Keratinocyte (primary cell): Measurements from ENCODE around the gene CARD9. TPM values are rescaled to one million over a fixed set of nuclear protein-coding genes. Genes with fewer than 3 reads are reported as not detected.

Experiments
- DNase-seq: peaks from one replicate; pipeline ENCODE4 v3.0.0-alpha.2; 2011; ENCODE audit warnings: low read depth, missing footprints, low spot score
- FAIRE-seq: peaks from 2 replicates; lab custom pipeline; 2011; peaks lifted over from hg19 to GRCh38; lab: Jason Lieb, UNC
- H2AFZ ChIP-seq: 2 replicates; pipeline ENCODE4 v1.6.0; 2012; ENCODE audit warnings: low read length, control low read depth, inconsistent platforms; ENCODE audit not compliant: control insufficient read depth
- H3K27ac ChIP-seq: 2 replicates; pipeline ENCODE4 v1.5.1; 2011; ENCODE audit warnings: low read length; ENCODE audit not compliant: control insufficient read depth, insufficient read depth
- H3K27me3 ChIP-seq: 3 replicates; pipeline ENCODE4 v1.6.0; 2011; ENCODE audit warnings: low read length; ENCODE audit not compliant: control insufficient read depth, insufficient read depth; ENCODE audit errors: extremely low read depth
- H3K36me3 ChIP-seq, 2 experiments: 2 replicates in 1 of 2; 3 replicates in 1 of 2; pipeline ENCODE4 v1.5.1; 2011; ENCODE audit warnings: low read length in 2 of 2, mild to moderate bottlenecking in 1 of 2; ENCODE audit not compliant: control insufficient read depth in 2 of 2, insufficient read depth in 2 of 2; ENCODE audit errors: extremely low read depth in 1 of 2
- H3K4me1 ChIP-seq: 3 replicates; pipeline ENCODE4 v1.5.1; 2011; ENCODE audit warnings: low read length; ENCODE audit not compliant: control insufficient read depth, insufficient read depth; ENCODE audit errors: extremely low read depth
- H3K4me2 ChIP-seq: 3 replicates; pipeline ENCODE4 v1.6.0; 2011; ENCODE audit warnings: low read depth, low read length; ENCODE audit not compliant: control insufficient read depth, insufficient read depth; ENCODE audit errors: extremely low read depth
- H3K4me3 ChIP-seq, 3 experiments: fragments of 200-600 bp in 1 of 3; sonication (generic) in 1 of 3; 2 replicates in 2 of 3; 3 replicates in 1 of 3; pipeline ENCODE4 v1.5.1; 2011 to 2016; ENCODE audit warnings: low read length in 3 of 3, mild to moderate bottlenecking in 3 of 3, control low read depth in 2 of 3, inconsistent platforms in 1 of 3, low read depth in 1 of 3, mixed read lengths in 1 of 3, mixed run types in 1 of 3, moderate library complexity in 1 of 3; ENCODE audit not compliant: control insufficient read depth in 2 of 3, insufficient read depth in 2 of 3; ENCODE audit errors: extremely low read depth in 1 of 3
- H3K79me2 ChIP-seq: 2 replicates; pipeline ENCODE4 v1.6.0; 2012; ENCODE audit warnings: low read length; ENCODE audit not compliant: control insufficient read depth, insufficient read depth
- H3K9ac ChIP-seq: 3 replicates; pipeline ENCODE4 v1.6.0; 2011; ENCODE audit warnings: low read length; ENCODE audit not compliant: control insufficient read depth, insufficient read depth; ENCODE audit errors: extremely low read depth
- H3K9me1 ChIP-seq: 3 replicates; pipeline ENCODE4 v1.6.0; 2011; ENCODE audit warnings: low read length; ENCODE audit not compliant: control insufficient read depth, insufficient read depth; ENCODE audit errors: extremely low read depth
- H3K9me3 ChIP-seq: 2 replicates; pipeline ENCODE4 v1.5.1; 2012; ENCODE audit warnings: low read depth, low read length; ENCODE audit not compliant: control insufficient read depth
- H4K20me1 ChIP-seq: 3 replicates; pipeline ENCODE4 v1.6.0; 2011; ENCODE audit warnings: low read length; ENCODE audit not compliant: control insufficient read depth, insufficient read depth; ENCODE audit errors: extremely low read depth
- EZH2 ChIP-seq: IDR thresholded peaks from one replicate; pipeline ENCODE4 v1.6.1; 2012; ENCODE audit warnings: inconsistent platforms, mild to moderate bottlenecking, low read length, moderate library complexity
- dilution Hi-C: fragments of 300-500 bp; cut with MboI; formaldehyde crosslinking; loops from one replicate; pipeline ENCODE4 v1.7.0; 2020; ENCODE audit warnings: low sequenced_read_pairs; ENCODE audit not compliant: extremely low pct_ligation_motif_present
- polyA plus RNA-seq, 5 experiments: library from polyadenylated mRNA; depleted of rRNA in 3 of 5; stranded (reverse) in 3 of 5; stranded (forward) in 1 of 5; unstranded in 1 of 5; fragments of >200 nt; gene quantifications; 1 replicate in 1 of 5; 2 replicates in 3 of 5; 3 replicates in 1 of 5; pipeline versions ENCODE4 v1.2.1 to v1.2.3, GENCODE V29; 2011 to 2012; ENCODE audit warnings: missing spikeins in 2 of 5, low read depth in 1 of 5, low replicate concordance in 1 of 5
- TF ChIP-seq, protein P1 (sequence below), 3 experiments: IDR thresholded peaks in 1 of 3; conservative IDR thresholded peaks in 1 of 3; optimal IDR thresholded peaks in 1 of 3; 2 replicates in 2 of 3; 3 replicates in 1 of 3; pipeline versions ENCODE3 to v1.5.1; 2011; ENCODE audit warnings: low read length in 3 of 3, mild to moderate bottlenecking in 3 of 3, moderate library complexity in 2 of 3, control low read depth in 1 of 3, inconsistent platforms in 1 of 3; ENCODE audit not compliant: insufficient read depth in 2 of 3; ENCODE audit errors: extremely low read depth in 1 of 3

The CARD9 gene
- polyA plus RNA-seq, 1 donor (not counting 4 experiments of a cell fraction or from before 2014, with no cell fraction given), result 0.07 TPM

DNA sequence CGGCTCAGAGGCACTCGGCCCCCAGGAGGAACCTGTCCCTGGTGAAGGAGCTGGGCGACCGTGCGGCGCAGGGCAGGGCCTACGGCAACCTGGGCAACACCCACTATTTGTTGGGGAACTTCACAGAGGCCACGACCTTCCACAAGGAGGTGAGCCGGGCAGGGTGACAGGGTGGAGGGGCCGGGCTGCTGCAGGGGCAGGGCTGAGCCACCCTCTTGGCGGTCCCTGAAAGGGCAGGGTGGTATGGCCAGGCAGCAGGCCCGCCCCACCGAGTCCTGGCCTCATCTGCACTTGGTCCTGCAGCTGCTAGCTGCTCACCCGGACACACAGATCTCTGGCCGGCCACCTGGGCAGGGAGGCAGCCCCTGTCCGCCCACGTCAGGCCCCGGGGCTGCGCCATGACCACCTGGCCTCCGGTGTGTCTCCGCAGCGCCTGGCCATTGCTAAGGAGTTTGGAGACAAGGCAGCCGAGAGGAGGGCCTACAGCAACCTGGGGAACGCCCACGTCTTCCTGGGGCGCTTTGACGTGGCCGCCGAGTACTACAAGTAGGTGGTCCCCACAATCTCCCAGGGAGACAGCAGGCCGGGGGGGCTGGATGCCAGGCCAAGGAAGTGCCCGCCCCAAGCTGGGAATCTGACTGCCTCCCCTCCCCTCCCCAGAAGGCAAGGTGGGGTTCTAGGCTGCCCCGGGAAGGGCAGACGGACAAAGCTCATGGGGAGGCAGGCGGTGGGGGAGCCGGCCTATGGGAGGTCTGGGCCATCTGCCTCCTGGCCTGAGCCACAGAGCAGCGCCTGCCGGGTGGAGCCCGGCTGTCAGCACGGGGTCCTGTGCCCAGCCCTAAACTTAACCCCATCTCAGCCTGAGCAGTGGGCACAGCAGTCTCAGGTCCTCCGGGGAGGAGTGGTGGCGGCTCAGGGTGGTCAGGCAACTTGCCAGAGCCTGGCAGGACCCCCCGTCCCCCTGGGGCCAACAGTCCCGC, 35.8 kb downstream of the CARD9 start:
- dilution Hi-C loops, result no loop called here
- TF ChIP-seq EZH2, result no peak
- TF ChIP-seq, protein P1, sequence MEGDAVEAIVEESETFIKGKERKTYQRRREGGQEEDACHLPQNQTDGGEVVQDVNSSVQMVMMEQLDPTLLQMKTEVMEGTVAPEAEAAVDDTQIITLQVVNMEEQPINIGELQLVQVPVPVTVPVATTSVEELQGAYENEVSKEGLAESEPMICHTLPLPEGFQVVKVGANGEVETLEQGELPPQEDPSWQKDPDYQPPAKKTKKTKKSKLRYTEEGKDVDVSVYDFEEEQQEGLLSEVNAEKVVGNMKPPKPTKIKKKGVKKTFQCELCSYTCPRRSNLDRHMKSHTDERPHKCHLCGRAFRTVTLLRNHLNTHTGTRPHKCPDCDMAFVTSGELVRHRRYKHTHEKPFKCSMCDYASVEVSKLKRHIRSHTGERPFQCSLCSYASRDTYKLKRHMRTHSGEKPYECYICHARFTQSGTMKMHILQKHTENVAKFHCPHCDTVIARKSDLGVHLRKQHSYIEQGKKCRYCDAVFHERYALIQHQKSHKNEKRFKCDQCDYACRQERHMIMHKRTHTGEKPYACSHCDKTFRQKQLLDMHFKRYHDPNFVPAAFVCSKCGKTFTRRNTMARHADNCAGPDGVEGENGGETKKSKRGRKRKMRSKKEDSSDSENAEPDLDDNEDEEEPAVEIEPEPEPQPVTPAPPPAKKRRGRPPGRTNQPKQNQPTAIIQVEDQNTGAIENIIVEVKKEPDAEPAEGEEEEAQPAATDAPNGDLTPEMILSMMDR (optimal IDR thresholded peaks at IDR 0.05 in 1 of 3, IDR thresholded peaks at IDR 0.05 in 1 of 3, conservative IDR thresholded peaks at IDR 0.05 in 1 of 3; ENCODE audit: extremely low read depth in 1 of 3, insufficient read depth in 2 of 3, low read length in 3 of 3), result no peak

DNA sequence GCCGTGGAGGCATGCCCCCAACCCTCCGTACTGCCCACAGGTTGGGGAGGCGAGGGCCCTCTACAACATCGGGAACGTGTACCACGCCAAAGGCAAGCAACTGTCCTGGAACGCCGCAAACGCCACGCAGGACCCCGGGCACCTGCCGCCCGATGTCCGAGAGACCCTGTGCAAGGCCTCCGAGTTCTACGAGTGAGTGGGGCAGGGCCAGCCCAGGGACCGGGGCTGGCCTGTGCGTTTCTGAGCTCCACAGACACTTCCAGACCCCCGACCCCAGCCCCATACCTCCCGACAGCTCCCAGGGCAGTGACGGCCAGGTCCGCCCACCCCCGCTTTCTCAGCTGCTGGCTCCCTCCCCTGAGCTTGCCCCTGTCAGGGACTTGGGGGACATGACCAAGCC, 36.6 kb downstream of the CARD9 start:
- Histone ChIP-seq H3K36me3 (peaks cover 0 to 3% of the 10 kb centered on the region in 2 experiments), H4K20me1 (no peaks in the 10 kb centered on the region), H3K9ac (no peak overlapping the region), H3K79me2 (no peaks in the 10 kb centered on the region), H2AFZ (no peak overlapping the region), H3K9me1 (no peaks in the 10 kb centered on the region), H3K9me3 (no peaks in the 10 kb centered on the region), H3K4me3 (no peak overlapping the region), H3K4me2 (no peak overlapping the region), H3K27me3 (peaks cover 1% of the 10 kb centered on the region), H3K27ac (no peak overlapping the region), H3K4me1 (no peaks in the 10 kb centered on the region)
- no peak for TF ChIP-seq EZH2
- TF ChIP-seq, protein P1 (optimal IDR thresholded peaks at IDR 0.05 in 1 of 3, IDR thresholded peaks at IDR 0.05 in 1 of 3, conservative IDR thresholded peaks at IDR 0.05 in 1 of 3; ENCODE audit: extremely low read depth in 1 of 3, insufficient read depth in 2 of 3, low read length in 3 of 3), result no peak
- DNase-seq (no peak), FAIRE-seq (no peak)
- dilution Hi-C loops, result no loop called here

More for the DNA sequence above, 35.8 kb downstream of the CARD9 start:
- no peak overlapping the region for H3K4me2 ChIP-seq
- H3K4me3 ChIP-seq, result no peak overlapping the region
- no peaks in the 10 kb centered on the region for H3K9me1 ChIP-seq
- no peak overlapping the region for H3K9ac ChIP-seq
- DNase-seq (no peak), FAIRE-seq (no peak)
- H3K36me3 ChIP-seq, result peaks cover 0 to 3% of the 10 kb centered on the region in 2 experiments
- H3K27me3 ChIP-seq, result peaks cover 4% of the 10 kb centered on the region
- peaks cover under 1% of the 10 kb centered on the region for H3K4me1 ChIP-seq
- H4K20me1 ChIP-seq, result no peaks in the 10 kb centered on the region
- no peaks in the 10 kb centered on the region for H3K79me2 ChIP-seq
- no peaks in the 10 kb centered on the region for H3K9me3 ChIP-seq
- H2AFZ ChIP-seq, result no peak overlapping the region
- no peak overlapping the region for H3K27ac ChIP-seq
